Measurements from ENCODE around the gene MDH2.
"Not testable (repeated sequence)": the region's sequence is repeated elsewhere in the genome, so short reads cannot be mapped to it uniquely, and the experiment has no call there.

GRCh38 chr7:76101693-76102437 is 54.0 kb downstream of the MDH2 start:
- TF ChIP-seq CTCF, POLR2A (IDR thresholded peaks at IDR 0.05): not testable (repeated sequence)

Data from esophagus squamous epithelium (tissue), 4 donors.